K562 (cell line): ENCODE results near the gene TFF1. TPM values are rescaled to one million over a fixed set of nuclear protein-coding genes. Genes with fewer than 3 reads are reported as not detected.

ENCODE experiments used
- ATAC-seq: fragments of 200-7000 bp; cut with Tn5 transposase; 3 replicates; pipeline ENCODE4 v1.9.1; 2020; ENCODE audit warnings: moderate library complexity
- BruUV-seq: library from RNA; stranded (reverse); fragments of 400-500 nt; replicated peaks from 2 replicates; lab custom pipeline; 2021; lab: Mats Ljungman, UMichigan
- CTCF ChIA-PET: fragments of 300-600 bp; formaldehyde crosslinking; extraction: SDS; loops from one replicate; lab custom pipeline; 2021; ENCODE audit warnings: low intra/inter-chr PET ratio; lab: Yijun Ruan, JAX
- POLR2A ChIA-PET: fragments of 300-600, 350-650 bp; sonication (Branson Sonifier 250); formaldehyde crosslinking; extraction: SDS; loops from one replicate; lab custom pipeline; 2021; ENCODE audit warnings: antibody characterized with exemption, inconsistent platforms; lab: Yijun Ruan, JAX
- DNase-seq, 4 experiments: peaks; one replicate each; pipeline versions ENCODE4 v3.0.0 to v3.0.0-alpha.2; 2011 to 2018; ENCODE audit warnings: low spot score in 3 of 4, mixed read lengths in 3 of 4; ENCODE audit errors: extremely low read depth in 1 of 4
- FAIRE-seq: peaks from 2 replicates; lab custom pipeline; 2011; peaks lifted over from hg19 to GRCh38; lab: Jason Lieb, UNC
- H2AFZ ChIP-seq: 2 replicates; pipeline ENCODE4 v1.6.0; 2011; ENCODE audit warnings: low read depth, low read length, control low read depth, inconsistent platforms
- H3K27ac ChIP-seq: fragments of 200-600 bp; 3 replicates; pipeline ENCODE4 v1.8.0; 2011; ENCODE audit warnings: low read depth, mild to moderate bottlenecking, control low read depth, inconsistent platforms, low read length, moderate library complexity, mixed read lengths; ENCODE audit errors: extremely low read depth
- H3K27me3 ChIP-seq, 2 experiments: fragments of 300-600 bp in 1 of 2; 2 replicates in 1 of 2; 3 replicates in 1 of 2; pipeline versions ENCODE4 v1.6.0 to v1.8.0; 2011; ENCODE audit warnings: inconsistent platforms in 2 of 2, low read length in 2 of 2, mild to moderate bottlenecking in 1 of 2, mixed read lengths in 1 of 2, moderate library complexity in 1 of 2; ENCODE audit not compliant: control insufficient read depth in 2 of 2, insufficient read depth in 2 of 2
- H3K36me3 ChIP-seq: fragments of 300-600 bp; 3 replicates; pipeline ENCODE4 v1.8.0; 2011; ENCODE audit warnings: mild to moderate bottlenecking, low read length, inconsistent platforms; ENCODE audit not compliant: control insufficient read depth, insufficient read depth
- H3K4me1 ChIP-seq, 2 experiments: fragments of 200-600 bp in 1 of 2; replicated peaks in 1 of 2; 2 replicates in 1 of 2; 3 replicates in 1 of 2; pipeline versions ENCODE4 v1.5.1 to v1.8.0; 2011; ENCODE audit warnings: inconsistent platforms in 2 of 2, low read length in 2 of 2, mild to moderate bottlenecking in 1 of 2, mixed read lengths in 1 of 2, moderate library complexity in 1 of 2; ENCODE audit not compliant: control insufficient read depth in 2 of 2, insufficient read depth in 2 of 2
- H3K4me2 ChIP-seq: 2 replicates; pipeline ENCODE4 v1.6.1; 2011; ENCODE audit warnings: low read length, control low read depth, inconsistent platforms, mixed read lengths; ENCODE audit not compliant: insufficient read depth
- H3K4me3 ChIP-seq: fragments of 200-600 bp; sonication (generic), shearing (Covaris generic); 2 replicates; pipeline ENCODE4 v1.5.1; 2016; ENCODE audit warnings: control low read depth, inconsistent platforms
- H3K79me2 ChIP-seq: fragments of 200-600 bp; 3 replicates; pipeline ENCODE4 v1.8.0; 2011; ENCODE audit warnings: low read length, inconsistent platforms; ENCODE audit not compliant: control insufficient read depth, insufficient read depth
- H3K9ac ChIP-seq, 2 experiments: 2 replicates each; pipeline versions ENCODE4 v1.6.0 to v1.6.1; 2011; ENCODE audit warnings: low read depth in 2 of 2, low read length in 2 of 2, control low read depth in 1 of 2, inconsistent platforms in 1 of 2, mild to moderate bottlenecking in 1 of 2, mixed read lengths in 1 of 2; ENCODE audit not compliant: insufficient read depth in 1 of 2
- H3K9me1 ChIP-seq: one replicate; pipeline ENCODE4 v1.6.0; 2011; ENCODE audit warnings: inconsistent platforms, mild to moderate bottlenecking, low read length, moderate library complexity; ENCODE audit not compliant: control insufficient read depth, insufficient read depth
- H3K9me3 ChIP-seq: replicated peaks from 2 replicates; pipeline ENCODE4 v1.5.1; 2011; ENCODE audit warnings: low read depth, low read length, inconsistent platforms; ENCODE audit not compliant: control insufficient read depth, insufficient read depth
- H4K20me1 ChIP-seq: replicated peaks from 2 replicates; pipeline ENCODE4 v1.6.1; 2011; ENCODE audit warnings: low read length, inconsistent platforms, mixed read lengths; ENCODE audit not compliant: control insufficient read depth, insufficient read depth
- BMI1 ChIP-seq: fragments of 150-350 bp; IDR thresholded peaks from 2 replicates; pipeline ENCODE4 v1.6.1; 2014; ENCODE audit warnings: low read length
- CHD7 ChIP-seq: fragments of 200-600 bp; sonication (generic); IDR thresholded peaks from one replicate; pipeline ENCODE4 v1.6.1; 2012; ENCODE audit warnings: mild to moderate bottlenecking, low read depth, low read length, inconsistent platforms
- GTF2E2 ChIP-seq: fragments of 200-800 bp; sonication (Bioruptor generic); IDR thresholded peaks from 2 replicates; pipeline ENCODE4 v1.6.1; 2016; ENCODE audit warnings: missing genetic modification characterization, missing compliant biosample characterization
- HINFP ChIP-seq: fragments of 450-650 bp; conservative IDR thresholded peaks from 2 replicates; pipeline ENCODE4 v1.6.1; 2016; ENCODE audit warnings: missing genetic modification characterization, low read depth, mild to moderate bottlenecking, control low read depth, missing compliant biosample characterization
- L3MBTL2 ChIP-seq: fragments of 450-650 bp; IDR thresholded peaks from 2 replicates; pipeline ENCODE4 v1.6.1; 2016; ENCODE audit warnings: mild to moderate bottlenecking, moderate library complexity
- WGBS: fragments of 100-300 bp; shearing (Covaris generic); methylation state at CpG from one replicate; pipeline ENCODE4 v1.1.6; 2016; ENCODE audit warnings: low coverage, mixed read lengths; ENCODE audit not compliant: insufficient coverage; ENCODE audit errors: missing lambda C conversion rate; 5-methylcytosine and 5-hydroxymethylcytosine counted together
- in situ Hi-C: fragments of 300-500 bp; cut with MboI; formaldehyde crosslinking; loops from 4 replicates; pipeline ENCODE4 v1.15.0; 2018; ENCODE audit warnings: inconsistent platforms, mixed read lengths
- intact Hi-C: fragments of 100-400 bp; cut with micrococcal nuclease; formaldehyde crosslinking; loops from 2 replicates; pipeline ENCODE4 v1.14.2; 2022
- polyA plus RNA-seq, 8 experiments: library from polyadenylated mRNA; depleted of rRNA in 4 of 8; stranded (reverse) in 5 of 8; unstranded in 3 of 8; fragments of >200 nt; fragmentation: Nextera tagmentation in 2 of 8; fragmentation: Illumina TruSeq in 1 of 8; extraction: Ambion mirVana in 2 of 8; extraction: Trizol in 1 of 8; gene quantifications; 2 replicates each; pipeline versions ENCODE4 v1.2.1 to v1.2.3, GENCODE V29; 2011 to 2014; ENCODE audit warnings: inconsistent platforms in 1 of 8, missing spikeins in 1 of 8
- total RNA-seq, 7 experiments: library from RNA; depleted of rRNA in 6 of 7; stranded (reverse); fragments of >200 nt in 6 of 7; fragmentation: Illumina TruSeq in 2 of 7; extraction: Trizol in 2 of 7; gene quantifications; 2 replicates each; pipeline versions ENCODE4 v1.2.1 to v1.2.3, GENCODE V29; 2011 to 2021; ENCODE audit warnings: low replicate concordance in 1 of 7

TFF1 gene
- total and polyA plus RNA-seq, 9 of the 15 experiments (the other 6 are each of a cell fraction or from before 2014, with no cell fraction given), result 0.31 TPM; not detected in 8

- Histone ChIP-seq H3K4me1 (peaks cover 3 to 18% of the 10 kb centered on the region in 2 experiments; a peak in 3 of 5 replicates), H3K27me3 (peaks cover 17 to 67% of the 10 kb centered on the region in 2 experiments)
- in situ Hi-C loops, result loop anchor here (5.0 kb wide), 1 partner anchor 70 kb away; no protein-coding TSS in a partner anchor
- TF ChIP-seq L3MBTL2 (peak; percentile 72), CHD7 (no peak), GTF2E2 (tag) (no peak), BMI1 (no peak), HINFP (tag) (no peak)
- TF ChIP-seq, all 486 proteins: peak for 1
- Histone ChIP-seq H3K9me3 (no peaks in the 10 kb centered on the region), H4K20me1 (peaks cover 11% of the 10 kb centered on the region; the same call in 1 of the 2 replicates), H2AFZ (peak overlapping the region; percentile 69), H3K9ac (0 out of 4 replicates have a peak overlapping the region, but pooled peaks of 1 of the 2 experiments have one; percentile 29), H3K9me1 (no peaks in the 10 kb centered on the region), H3K27ac (no peak overlapping the region), H3K36me3 (no peaks in the 10 kb centered on the region), H3K4me2 (no peak overlapping the region), H3K4me3 (no peak overlapping the region), H3K79me2 (no peaks in the 10 kb centered on the region)
- intact Hi-C loops, result no loop called here
- ATAC-seq, result peak; percentile 30; the same call in 2 of the 3 replicates
- FAIRE-seq, result no peak
- BruUV-seq, result no TSS peak
- CTCF ChIA-PET, result interaction anchor here (2.1 kb wide), 1 partner anchor 72 kb away, joined by 13 read pairs; no protein-coding TSS in a partner anchor
- POLR2A ChIA-PET, result interaction anchor here (0.5 to 2.7 kb wide), 6 partner anchors 8 to 168 kb away, joined by 3 to 9 read pairs (median 3); partner anchors contain the start of gene UBASH3A
- DNase-seq, result no peak
- WGBS, result 23% methylated on average over 24 of the region's 24 CpGs
Measured at GRCh38 chr21:42377211-42377950, 11.0 kb upstream of the TFF1 start.
